Activated naive CD4-positive, alpha-beta T cell treated with anti-CD3 and anti-CD28 coated beads for 36 hours (primary cell): ENCODE data around the gene E2F6. TPM values are rescaled to one million over a fixed set of nuclear protein-coding genes. Genes with fewer than 3 reads are reported as not detected.
"Not testable (repeated sequence)": the region's sequence is repeated elsewhere in the genome, so short reads cannot be mapped to it uniquely, and the experiment has no call there.

Experiments
- CTCF ChIA-PET: fragments of 350-600 bp; sonication (Branson Sonifier 250); formaldehyde crosslinking; loops from one replicate; lab custom pipeline; 2021; ENCODE audit warnings: antibody characterized with exemption; lab: Charles Lee
- DNase-seq: peaks from one replicate; pipeline ENCODE4 v3.0.0-alpha.2; 2020
- H3K27ac Mint-ChIP-seq: one replicate; pipeline ENCODE4 v1.8.0; 2021; ENCODE audit warnings: mild to moderate bottlenecking, mixed read lengths
- H3K27me3 Mint-ChIP-seq: one replicate; pipeline ENCODE4 v1.8.0; 2021; ENCODE audit warnings: low read depth, mixed read lengths
- H3K36me3 Mint-ChIP-seq: one replicate; pipeline ENCODE4 v1.8.0; 2021; ENCODE audit warnings: low read depth, mixed read lengths
- H3K4me1 Mint-ChIP-seq: one replicate; pipeline ENCODE4 v1.8.0; 2021; ENCODE audit warnings: low read depth, mixed read lengths
- H3K4me3 Mint-ChIP-seq: one replicate; pipeline ENCODE4 v1.8.0; 2021; ENCODE audit warnings: mild to moderate bottlenecking, moderate library complexity, mixed read lengths
- H3K9me3 Mint-ChIP-seq: one replicate; pipeline ENCODE4 v1.8.0; 2021; ENCODE audit warnings: mixed read lengths
- intact Hi-C: fragments of 100-400 bp; cut with micrococcal nuclease; formaldehyde crosslinking; loops from one replicate; pipeline ENCODE4 v1.15.1; 2023
- total RNA-seq, 2 experiments: library from RNA; stranded (reverse); gene quantifications; one replicate each; pipeline ENCODE4 v1.2.3, GENCODE V29; 2021

The E2F6 gene
- total RNA-seq, 2 experiments from 2014 or later, result 8.7 to 9.4 TPM

DNA sequence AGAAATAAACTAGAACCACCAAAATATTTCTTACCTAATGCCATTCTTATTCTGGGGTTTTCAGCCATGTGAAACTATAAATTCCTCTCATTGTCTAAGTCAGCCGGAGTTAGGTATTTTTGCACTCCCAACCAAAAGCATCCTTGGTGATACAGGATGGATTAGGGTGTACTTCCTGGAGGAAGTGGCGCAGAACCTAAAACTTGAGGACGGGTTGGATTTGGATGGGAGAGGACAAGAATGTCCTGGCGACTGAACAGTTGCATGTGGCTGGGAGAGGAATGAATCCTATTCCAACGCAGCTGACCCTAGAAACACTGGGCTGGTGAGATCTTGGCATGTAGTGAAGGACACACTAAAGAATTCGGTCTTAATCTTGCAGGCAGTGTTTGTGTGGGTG, 58.5 kb downstream of the E2F6 start:
- Mint-ChIP-seq H3K27ac (no peak overlapping the region), H3K4me3 (no peak overlapping the region), H3K27me3 (no peaks in the 10 kb centered on the region), H3K9me3 (no peaks in the 10 kb centered on the region), H3K4me1 (no peaks in the 10 kb centered on the region), H3K36me3 (no peaks in the 10 kb centered on the region)
- CTCF ChIA-PET, result no interaction called here
- intact Hi-C loops, result no loop called here
- no peak for DNase-seq

DNA sequence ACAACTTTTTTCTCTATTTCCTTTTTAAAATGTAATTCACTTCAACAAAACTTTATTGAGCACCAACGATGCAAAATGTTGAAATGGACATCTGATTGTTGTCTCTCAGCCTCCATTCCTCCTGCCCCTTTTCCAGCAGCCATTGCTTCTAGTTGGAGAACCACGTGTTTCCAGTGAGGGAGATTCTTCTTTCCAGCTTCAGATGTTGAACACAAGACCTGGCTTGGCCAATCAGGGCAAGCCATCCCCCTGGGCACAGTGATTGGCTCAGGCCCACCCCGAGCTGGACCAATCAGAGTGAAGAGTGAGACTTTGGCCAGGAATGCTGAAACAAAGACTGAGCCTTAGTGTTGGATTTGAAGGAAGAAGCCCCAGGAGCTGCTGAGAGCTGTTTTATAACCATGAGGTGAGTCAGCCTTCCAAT, 59.0 kb downstream of the E2F6 start:
- intact Hi-C loops, result no loop called here

DNA sequence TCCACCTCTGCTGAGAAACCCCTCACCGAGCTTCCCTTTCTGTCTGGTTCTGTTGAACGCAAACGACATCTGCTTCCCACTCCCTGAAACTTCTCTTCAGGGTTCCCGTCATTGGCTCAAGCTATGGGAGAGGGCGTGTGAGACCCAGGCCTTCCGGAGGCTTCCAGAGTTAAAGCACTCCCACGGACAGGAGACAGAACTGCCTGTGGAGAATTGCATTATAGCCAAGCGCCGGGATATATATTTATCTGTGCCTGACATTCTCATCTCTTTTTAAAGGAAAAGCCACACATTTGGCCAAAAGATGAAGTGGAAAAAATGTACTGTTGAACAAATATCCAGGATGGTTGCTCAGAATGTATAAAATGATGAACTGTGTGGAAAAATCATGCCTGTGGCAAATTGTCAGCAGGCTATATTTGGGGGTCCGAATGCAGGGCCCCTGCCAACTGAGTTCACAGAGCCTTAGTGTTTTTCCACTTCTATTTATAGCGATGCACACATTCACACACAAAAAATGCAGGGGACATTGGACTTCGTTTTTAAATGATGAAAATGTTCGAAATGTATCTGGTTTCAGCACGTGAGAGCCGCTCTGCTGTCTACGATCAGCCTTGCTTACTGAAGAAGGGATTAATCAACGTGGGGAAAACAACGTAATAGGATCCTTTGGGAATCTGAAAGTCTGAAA, 59.5 kb downstream of the E2F6 start:
- Mint-ChIP-seq H3K4me1 (no peaks in the 10 kb centered on the region), H3K27ac (no peak overlapping the region), H3K36me3 (no peaks in the 10 kb centered on the region), H3K9me3 (no peaks in the 10 kb centered on the region), H3K27me3 (no peaks in the 10 kb centered on the region), H3K4me3 (no peak overlapping the region)
- intact Hi-C loops, result no loop called here
- DNase-seq, result no peak
- CTCF ChIA-PET, result no interaction called here

More for the DNA sequence above, 59.0 kb downstream of the E2F6 start:
- Mint-ChIP-seq H3K27ac (no peak overlapping the region), H3K4me3 (no peak overlapping the region), H3K4me1 (no peaks in the 10 kb centered on the region), H3K27me3 (no peaks in the 10 kb centered on the region), H3K36me3 (no peaks in the 10 kb centered on the region), H3K9me3 (no peaks in the 10 kb centered on the region)
- CTCF ChIA-PET, result no interaction called here
- DNase-seq, result no peak

DNA sequence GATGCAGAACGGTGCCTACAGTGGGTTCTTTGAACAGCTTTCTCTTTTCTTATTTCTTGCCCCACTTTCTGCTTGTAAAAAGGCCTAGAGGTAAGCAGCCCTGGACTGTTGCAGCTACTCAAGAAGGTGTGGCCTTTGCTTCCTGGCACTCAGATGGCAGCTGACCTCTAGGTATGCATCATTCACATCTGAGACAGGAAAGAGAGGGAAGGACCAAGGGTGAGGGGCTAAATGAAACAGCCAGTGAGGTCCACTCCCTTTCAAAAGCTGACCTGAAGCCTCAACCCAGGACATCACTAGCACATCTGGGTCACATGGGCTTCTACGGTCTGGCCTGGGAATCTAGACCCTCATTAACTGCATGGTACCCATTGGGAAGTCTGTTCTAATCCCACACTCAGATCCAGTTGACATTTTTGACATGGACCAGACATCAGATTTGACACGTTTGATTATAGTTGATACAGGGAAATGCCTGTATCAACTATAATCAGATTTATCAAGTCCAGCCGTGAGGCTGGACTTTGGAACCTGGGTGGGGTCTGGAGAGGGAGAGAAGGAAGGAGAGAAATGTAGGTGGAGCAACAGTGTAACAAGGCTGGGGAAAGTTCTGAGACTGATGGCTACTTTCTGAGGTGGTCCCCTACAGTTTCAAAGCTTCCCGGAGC, 60.2 kb downstream of the E2F6 start:
- intact Hi-C loops, result no loop called here
- Mint-ChIP-seq H3K4me1 (no peaks in the 10 kb centered on the region), H3K36me3 (no peaks in the 10 kb centered on the region), H3K9me3 (no peaks in the 10 kb centered on the region), H3K27ac (no peak overlapping the region), H3K27me3 (no peaks in the 10 kb centered on the region), H3K4me3 (no peak overlapping the region)
- CTCF ChIA-PET, result interaction anchor here (0.7 kb wide), 1 partner anchor 273 kb away, joined by 3 read pairs; no protein-coding TSS in a partner anchor
- DNase-seq, result no peak

DNA sequence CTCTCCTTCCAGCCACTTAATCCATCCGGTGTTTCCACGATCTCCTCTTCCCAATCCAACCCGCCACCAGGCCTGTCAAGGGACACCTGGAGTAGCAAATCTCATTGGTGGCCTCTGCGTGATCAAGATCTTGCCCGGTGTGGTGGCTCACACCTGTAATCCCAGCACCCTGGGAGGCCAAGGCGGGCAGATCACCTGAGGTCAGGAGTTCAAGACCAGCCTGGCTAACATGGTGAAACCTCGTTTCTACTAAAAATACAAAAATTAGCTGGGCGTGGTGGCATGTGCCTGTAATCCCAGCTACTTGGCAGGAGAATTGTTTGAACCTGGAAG, 60.9 kb downstream of the E2F6 start:
- not testable (repeated sequence) for H3K36me3 Mint-ChIP-seq

DNA sequence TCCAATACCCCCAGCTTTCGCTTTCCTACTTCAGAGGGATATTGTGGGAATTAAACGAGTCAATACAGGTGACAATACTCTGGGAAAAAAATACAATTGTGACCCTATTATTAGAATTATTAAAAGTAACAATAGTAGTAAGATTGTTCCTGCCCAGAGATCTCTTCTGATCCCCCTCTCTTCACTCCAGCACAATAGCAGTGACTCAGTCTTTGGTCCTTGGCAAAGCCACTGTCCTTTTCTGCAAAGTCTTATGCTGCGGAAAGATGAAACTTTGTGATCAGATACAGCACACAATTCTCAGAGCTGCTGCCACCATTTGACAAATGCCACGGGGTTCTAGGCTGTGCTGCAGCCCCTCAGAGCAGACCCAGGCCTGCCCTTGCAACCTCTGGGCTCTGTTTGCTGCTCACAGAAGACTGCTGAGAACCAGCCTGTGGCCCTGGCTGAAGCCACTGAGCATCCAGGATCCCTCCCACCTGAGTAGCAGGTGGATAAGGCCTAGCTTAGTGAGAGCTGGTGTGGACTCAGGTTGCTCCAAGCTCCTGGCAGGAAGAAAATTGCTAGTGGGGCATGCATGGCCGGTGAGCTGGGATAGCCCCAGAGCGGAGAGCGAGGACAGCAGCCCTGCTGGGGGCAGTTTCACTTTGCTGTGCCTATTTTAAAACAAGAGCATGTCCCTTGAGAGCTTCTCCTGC, 61.4 kb downstream of the E2F6 start:
- Mint-ChIP-seq H3K9me3 (no peaks in the 10 kb centered on the region), H3K27me3 (no peaks in the 10 kb centered on the region), H3K4me3 (no peak overlapping the region), H3K4me1 (no peaks in the 10 kb centered on the region), H3K36me3 (no peaks in the 10 kb centered on the region), H3K27ac (no peak overlapping the region)
- intact Hi-C loops, result no loop called here
- CTCF ChIA-PET, result no interaction called here
- no peak for DNase-seq

More for the DNA sequence above, 60.9 kb downstream of the E2F6 start:
- H3K4me1 Mint-ChIP-seq, H3K4me3 Mint-ChIP-seq, intact Hi-C loops, DNase-seq, H3K27me3 Mint-ChIP-seq, H3K27ac Mint-ChIP-seq, H3K9me3 Mint-ChIP-seq: not testable (repeated sequence)
- CTCF ChIA-PET, result interaction anchor here (0.7 kb wide), 1 partner anchor 273 kb away, joined by 3 read pairs; no protein-coding TSS in a partner anchor

DNA sequence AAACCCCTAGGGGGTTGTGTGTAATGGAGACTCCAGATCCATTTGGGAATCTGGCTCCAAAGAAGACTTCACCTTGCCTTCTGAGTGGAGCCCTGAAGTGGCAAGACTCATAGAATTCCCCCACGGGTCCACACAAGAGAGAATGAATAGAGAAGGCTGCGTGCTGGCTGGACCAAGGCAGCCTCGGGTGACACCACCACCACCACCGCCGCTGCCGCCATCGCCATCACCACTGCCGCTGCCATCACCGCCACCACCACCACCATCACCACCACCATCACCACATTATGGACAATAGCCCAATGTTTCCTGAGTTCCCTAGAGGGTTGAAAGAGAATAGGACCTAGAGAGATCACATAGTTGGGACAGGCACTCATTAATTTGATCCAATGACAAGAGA, 63.5 kb downstream of the E2F6 start:
- Mint-ChIP-seq H3K9me3 (no peaks in the 10 kb centered on the region), H3K27ac (no peak overlapping the region), H3K27me3 (no peaks in the 10 kb centered on the region), H3K4me3 (no peak overlapping the region), H3K4me1 (no peaks in the 10 kb centered on the region), H3K36me3 (no peaks in the 10 kb centered on the region)
- CTCF ChIA-PET, result interaction anchor here (1.1 kb wide), 1 partner anchor 270 kb away, joined by 3 read pairs; no protein-coding TSS in a partner anchor
- intact Hi-C loops, result no loop called here
- no peak for DNase-seq

DNA sequence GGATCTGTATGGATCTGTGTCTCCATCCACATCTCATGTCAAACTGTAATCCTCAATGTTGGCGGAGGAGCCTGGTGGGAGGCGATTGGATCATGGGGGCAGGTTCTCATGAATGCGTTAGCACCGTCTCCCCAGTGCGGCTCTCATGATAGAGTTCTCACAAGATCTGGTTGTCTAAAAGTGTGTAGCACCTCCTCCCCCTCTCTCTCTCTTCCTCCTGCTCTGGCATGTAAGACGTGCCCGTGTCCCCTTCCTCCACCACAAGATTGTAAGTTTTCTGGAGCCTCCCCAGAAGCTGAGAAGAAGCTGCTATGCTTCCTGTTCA, 66.6 kb downstream of the E2F6 start:
- no peak overlapping the region for H3K27ac Mint-ChIP-seq
- intact Hi-C loops, result no loop called here
- H3K27me3 Mint-ChIP-seq, result no peaks in the 10 kb centered on the region
- H3K4me1 Mint-ChIP-seq, result no peaks in the 10 kb centered on the region
- no peak overlapping the region for H3K4me3 Mint-ChIP-seq
- H3K36me3 Mint-ChIP-seq, result no peaks in the 10 kb centered on the region
- H3K9me3 Mint-ChIP-seq, result no peaks in the 10 kb centered on the region
- DNase-seq, result no peak
- CTCF ChIA-PET, result no interaction called here

DNA sequence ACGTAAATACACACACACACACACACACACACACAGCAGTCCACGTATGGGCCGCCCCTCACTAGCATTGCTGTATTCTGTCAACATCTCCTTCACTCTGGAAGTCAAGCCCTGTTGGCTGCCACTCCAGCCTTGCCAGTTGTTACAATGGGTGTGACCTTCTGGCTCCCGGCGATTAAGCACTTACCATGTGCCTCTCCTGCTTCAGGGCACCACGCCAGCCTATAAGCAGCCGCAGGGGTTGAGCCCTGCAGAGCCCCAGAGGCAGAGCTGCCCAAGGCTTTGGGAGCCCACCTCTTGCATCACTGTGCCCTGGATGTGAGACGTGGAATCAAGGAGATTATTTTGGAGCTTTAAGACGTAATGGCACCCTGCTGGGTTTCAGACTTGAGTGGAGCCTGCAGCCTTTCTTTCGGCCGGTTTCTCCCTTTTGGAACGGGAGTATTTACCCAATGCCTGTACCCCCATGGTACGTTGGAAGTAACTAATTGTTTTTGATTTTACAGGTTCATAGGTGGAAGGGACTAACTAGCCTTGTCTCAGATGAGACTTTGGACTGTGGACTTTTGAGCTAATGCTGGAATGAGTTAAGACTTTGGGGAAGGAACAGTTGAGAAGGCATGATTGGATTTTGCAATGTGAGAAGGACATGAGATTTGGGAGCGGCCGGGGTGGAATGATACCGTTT, 67.1 kb downstream of the E2F6 start:
- no peaks in the 10 kb centered on the region for H3K9me3 Mint-ChIP-seq
- intact Hi-C loops, result no loop called here
- no peak for DNase-seq
- no peaks in the 10 kb centered on the region for H3K27me3 Mint-ChIP-seq
- no peak overlapping the region for H3K27ac Mint-ChIP-seq
- no peaks in the 10 kb centered on the region for H3K4me1 Mint-ChIP-seq
- H3K4me3 Mint-ChIP-seq, result no peak overlapping the region
- no peaks in the 10 kb centered on the region for H3K36me3 Mint-ChIP-seq
- CTCF ChIA-PET, result no interaction called here

DNA sequence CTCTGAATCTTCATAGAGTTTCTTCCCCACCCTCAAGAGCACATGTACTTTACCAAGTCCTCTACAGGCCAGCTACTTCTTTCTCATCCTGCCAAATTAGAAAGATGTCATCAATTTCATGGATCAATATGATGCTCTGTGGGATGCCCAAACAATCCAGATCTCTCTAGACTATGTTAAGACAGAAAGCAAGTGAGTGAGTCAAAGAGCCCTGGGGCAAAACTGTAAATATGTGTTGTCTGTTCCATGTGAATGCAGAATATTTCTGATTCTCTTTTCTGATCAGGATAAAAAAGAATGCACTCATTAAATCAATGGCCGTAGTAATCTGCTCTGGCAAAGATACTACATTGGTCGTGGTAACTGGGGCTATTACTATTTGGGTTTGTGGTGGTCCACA, 68.4 kb downstream of the E2F6 start:
- Mint-ChIP-seq H3K36me3 (no peaks in the 10 kb centered on the region), H3K27me3 (no peaks in the 10 kb centered on the region), H3K4me1 (no peaks in the 10 kb centered on the region), H3K4me3 (no peak overlapping the region), H3K27ac (no peak overlapping the region), H3K9me3 (no peaks in the 10 kb centered on the region)
- intact Hi-C loops, result no loop called here
- no peak for DNase-seq
- CTCF ChIA-PET, result interaction anchor here (0.9 kb wide), 1 partner anchor 264 kb away, joined by 4 read pairs; no protein-coding TSS in a partner anchor

DNA sequence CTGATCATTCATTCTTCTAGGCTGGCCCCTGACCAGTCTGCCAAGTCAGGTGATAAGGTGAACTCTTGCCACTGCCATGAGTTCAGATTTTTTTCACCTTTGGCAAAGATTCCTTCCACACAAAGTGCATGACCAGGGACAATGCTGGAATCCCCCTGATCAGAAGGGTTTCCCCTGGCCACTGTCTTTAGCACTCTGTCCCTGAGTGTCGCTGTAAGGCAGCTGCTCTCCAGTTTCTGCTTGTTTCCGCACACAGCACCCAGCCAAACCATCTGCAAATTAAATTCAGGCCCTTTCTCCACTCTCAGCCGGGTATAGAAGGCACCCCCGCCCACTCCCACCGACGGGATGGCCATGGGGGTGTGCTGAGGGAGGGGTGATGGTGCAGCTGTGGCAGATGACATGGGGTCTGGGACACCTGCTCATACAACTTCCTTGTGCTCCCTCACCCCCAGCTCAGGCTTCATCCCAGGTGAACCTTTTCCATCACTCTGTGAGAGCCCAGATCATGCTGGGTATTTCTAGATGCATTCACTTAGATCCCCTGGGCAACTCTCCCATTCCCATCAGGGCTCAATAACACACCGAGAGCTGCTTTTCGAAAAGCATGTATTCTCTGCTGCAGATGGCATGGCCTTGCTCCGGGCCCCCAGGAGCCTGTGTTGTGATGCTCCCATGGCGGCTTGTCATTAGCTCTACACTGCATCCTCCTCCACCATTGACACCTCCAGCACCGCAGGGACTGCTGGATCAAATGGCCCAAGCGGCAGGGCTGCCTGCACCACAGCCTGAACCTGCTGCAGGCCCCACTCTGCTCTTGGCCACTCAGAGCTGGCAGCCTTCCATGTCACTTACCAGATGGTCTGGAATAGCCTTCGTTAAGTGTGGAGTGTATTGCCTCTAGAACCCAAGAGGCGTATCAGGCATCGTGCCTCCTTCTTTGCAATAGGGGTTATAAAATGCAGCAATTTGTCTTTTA, 69.2 kb downstream of the E2F6 start:
- Mint-ChIP-seq H3K27ac (no peak overlapping the region), H3K9me3 (no peaks in the 10 kb centered on the region), H3K36me3 (no peaks in the 10 kb centered on the region), H3K27me3 (no peaks in the 10 kb centered on the region), H3K4me1 (no peaks in the 10 kb centered on the region), H3K4me3 (no peak overlapping the region)
- intact Hi-C loops, result no loop called here
- CTCF ChIA-PET, result interaction anchor here (0.9 kb wide), 1 partner anchor 263 kb away, joined by 4 read pairs; no protein-coding TSS in a partner anchor
- no peak for DNase-seq
